Mononuclear cell (primary cell): ENCODE data around the gene ROCK1. TPM values are rescaled to one million over a fixed set of nuclear protein-coding genes. Genes with fewer than 3 reads are reported as not detected.
"Not testable (repeated sequence)": the region's sequence is repeated elsewhere in the genome, so short reads cannot be mapped to it uniquely, and the experiment has no call there.

ENCODE experiments used
- H3K27me3 ChIP-seq: 2 replicates; pipeline ENCODE4 v1.6.0; 2011; ENCODE audit warnings: low read length, control low read depth; ENCODE audit not compliant: insufficient read depth
- H3K4me1 ChIP-seq: 2 replicates; pipeline ENCODE4 v1.5.1; 2011; ENCODE audit warnings: mild to moderate bottlenecking, low read length, control low read depth; ENCODE audit not compliant: insufficient read depth
- H3K4me3 ChIP-seq: 2 replicates; pipeline ENCODE4 v1.5.1; 2011; ENCODE audit warnings: mild to moderate bottlenecking, low read length, moderate library complexity
- H3K9me3 ChIP-seq: 2 replicates; pipeline ENCODE4 v1.5.1; 2011; ENCODE audit warnings: low read depth, mild to moderate bottlenecking, control low read depth, low read length
- total RNA-seq: library from RNA; depleted of rRNA; stranded (reverse); fragments of >200 nt; gene quantifications from one replicate; pipeline ENCODE4 v1.2.3, GENCODE V29; 2012

ROCK1 gene
- total RNA-seq, 1 donor, result 147 TPM

DNA sequence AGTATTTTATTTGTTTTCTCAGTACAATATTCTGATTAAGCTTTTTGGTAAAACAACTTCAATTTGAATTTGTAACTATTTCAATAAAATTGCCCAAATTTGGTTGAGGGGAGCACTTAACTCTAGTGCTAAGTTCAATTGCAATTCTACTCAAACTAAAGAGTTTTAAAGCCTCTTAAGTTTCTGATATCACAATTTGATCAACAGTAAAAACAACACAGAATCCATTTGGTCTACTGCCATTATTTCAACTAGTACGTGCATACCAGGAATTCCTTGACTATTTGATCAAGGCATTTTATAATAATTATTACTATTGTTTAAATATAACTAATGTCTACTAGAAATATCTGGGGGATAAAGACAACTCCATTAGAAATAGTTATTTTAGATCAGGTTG is 150.9 kb downstream of the ROCK1 start:
- no peaks in the 10 kb centered on the region for H3K4me1 ChIP-seq
- no peaks in the 10 kb centered on the region for H3K27me3 ChIP-seq
- H3K9me3 ChIP-seq, result no peaks in the 10 kb centered on the region
- no peak overlapping the region for H3K4me3 ChIP-seq

DNA sequence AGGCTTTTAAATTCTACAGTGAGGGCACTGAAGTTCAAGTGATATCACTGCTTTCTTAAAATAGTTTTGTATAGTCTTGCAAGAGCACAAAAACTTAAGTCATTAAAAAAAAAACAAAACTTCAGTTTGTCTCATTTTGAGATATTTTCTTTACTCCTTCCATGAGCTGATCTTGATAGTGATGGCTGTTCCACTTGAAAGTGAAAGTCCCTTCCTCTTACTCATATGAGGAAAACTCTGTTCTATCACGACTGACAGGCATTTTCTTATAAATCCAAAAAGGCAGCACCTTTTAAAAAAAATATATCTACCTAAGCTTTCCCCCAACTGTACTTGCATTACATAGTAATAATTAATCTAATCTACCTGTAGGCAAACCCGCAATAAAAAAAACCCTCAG is 160.8 kb downstream of the ROCK1 start:
- not testable (repeated sequence) for H3K4me3 ChIP-seq, H3K9me3 ChIP-seq, H3K27me3 ChIP-seq, H3K4me1 ChIP-seq

Other genes with a start within 250 kb of the ROCK1 start
- gene GREB1L, start 130.4 kb upstream of the ROCK1 start, total RNA-seq, result under 0.01 TPM